Measurements from ENCODE around the gene RTCB.

RTCB gene

DNA sequence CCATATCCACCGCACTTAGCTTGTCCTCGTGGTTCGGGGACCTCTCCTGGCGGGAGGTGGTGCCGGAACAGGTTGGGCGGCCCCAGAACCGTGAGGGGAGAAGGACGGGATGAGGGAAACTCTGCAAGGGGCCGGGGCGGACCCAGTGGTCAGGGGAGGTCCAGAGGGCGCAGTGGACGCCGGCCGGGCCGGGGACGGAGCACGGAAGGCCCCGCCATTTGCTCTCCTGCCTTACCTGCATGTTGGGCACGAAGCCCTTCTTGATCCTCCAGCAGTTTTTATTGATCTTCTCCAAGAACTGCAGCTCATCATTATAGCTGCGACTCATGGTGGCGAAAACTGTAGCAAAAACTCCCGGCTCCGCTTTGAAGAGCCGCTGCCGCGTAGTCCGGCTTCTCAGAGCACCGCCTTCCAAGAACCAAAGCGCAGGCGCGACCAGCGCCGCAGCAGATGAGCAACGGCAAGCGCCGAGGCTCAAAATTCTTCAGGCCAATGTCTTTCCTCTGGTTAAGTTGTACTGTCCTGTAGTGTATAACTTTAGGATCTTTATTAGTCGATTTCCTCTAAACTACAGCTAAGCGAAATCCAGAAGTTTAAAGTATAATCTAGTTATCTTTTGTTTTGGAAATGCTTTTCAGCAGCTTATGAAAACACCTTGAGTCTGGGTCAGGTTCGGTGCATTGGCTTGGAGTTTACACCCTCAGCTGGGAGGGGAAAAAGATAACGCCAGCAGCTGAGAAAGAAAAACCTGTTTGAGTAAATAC lies at the start of gene RTCB:
Gene RTCB (minus strand): TSS at position 419 of the 764 bp plus-strand sequence. CDS start 91 bp downstream, at position 328.
- in situ Hi-C loops (cut with MboI; ENCODE audit: low sequenced_read_pairs) = no loop called here

DNA sequence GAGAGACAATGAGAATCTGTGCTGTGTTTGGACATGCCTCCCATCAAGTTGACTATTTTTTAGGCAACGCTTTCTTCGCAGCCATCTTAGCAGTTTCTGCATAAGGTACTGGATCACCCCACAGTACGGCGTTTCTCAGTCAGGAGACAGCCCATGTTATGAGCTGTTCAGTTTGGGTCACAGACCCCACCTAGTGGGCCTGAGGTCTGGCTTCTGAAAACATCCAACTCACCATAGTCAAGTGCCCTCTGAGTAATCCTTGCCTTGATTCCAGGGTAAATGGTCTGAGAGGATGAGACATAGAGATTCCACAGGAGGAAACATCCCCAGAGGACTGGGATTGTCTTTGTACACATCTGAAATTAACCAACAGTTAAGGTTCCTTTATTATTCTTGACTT lies 45.0 kb upstream of the RTCB start:
- in situ Hi-C loops (cut with MboI; ENCODE audit: low sequenced_read_pairs) = no loop called here

DNA sequence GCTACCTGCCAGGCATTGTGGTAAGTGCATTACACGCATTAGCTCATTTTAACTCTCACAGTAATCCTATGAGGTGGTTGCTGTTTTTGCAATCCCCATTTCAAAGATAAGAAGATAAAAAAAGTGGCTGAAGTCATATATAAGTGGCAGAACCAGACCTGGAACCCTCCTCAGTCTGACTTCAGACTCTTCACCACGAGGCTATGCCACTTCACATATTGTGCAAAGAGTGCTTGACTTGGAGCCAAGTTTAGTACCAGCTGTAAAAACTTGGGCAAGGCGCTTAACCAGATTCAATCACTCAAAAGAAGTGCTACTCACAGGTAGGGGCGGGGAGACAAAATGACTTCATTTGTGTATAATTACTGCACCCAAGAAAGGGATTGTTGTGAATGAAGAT lies 36.9 kb upstream of the RTCB start:
- in situ Hi-C loops (cut with MboI; ENCODE audit: low sequenced_read_pairs) = no loop called here

DNA sequence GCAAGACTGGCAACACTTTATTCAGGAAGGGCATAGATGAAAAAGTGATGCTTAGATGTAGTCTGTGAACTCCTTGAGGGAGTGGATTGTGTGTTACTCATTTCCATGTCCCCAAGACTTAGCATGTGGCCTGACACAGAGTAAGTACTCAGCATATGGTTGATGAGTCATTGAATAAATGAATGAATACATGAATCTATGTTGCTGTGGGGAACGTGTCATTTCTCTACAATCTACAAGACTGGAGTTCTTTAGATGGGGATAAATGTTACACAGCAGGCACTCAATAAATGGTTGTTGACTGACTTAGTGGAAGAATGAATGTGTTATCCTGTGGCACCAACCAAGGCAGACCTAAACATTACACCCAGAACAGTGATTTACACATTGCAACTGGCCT lies 34.3 kb upstream of the RTCB start:
- in situ Hi-C loops (cut with MboI; ENCODE audit: low sequenced_read_pairs) = no loop called here

DNA sequence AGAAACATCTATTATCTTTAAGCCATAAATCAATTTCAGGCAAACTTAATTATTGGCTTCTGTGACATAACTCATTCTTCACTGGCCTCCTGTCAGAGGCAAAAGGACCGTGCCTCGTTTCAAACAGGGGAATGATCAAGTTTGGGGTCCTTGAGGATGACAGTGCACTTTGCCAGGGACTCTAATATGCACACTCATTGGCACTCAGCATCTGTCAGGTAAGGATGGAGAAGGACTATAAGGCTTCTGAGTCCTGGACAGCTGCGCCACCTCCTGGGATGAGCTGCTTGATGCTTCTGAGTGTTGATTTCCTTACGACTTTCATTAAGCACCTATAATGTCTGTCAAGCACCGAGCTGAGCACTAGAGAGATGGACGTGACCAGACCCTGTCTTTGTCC lies 32.0 kb upstream of the RTCB start:
- in situ Hi-C loops (cut with MboI; ENCODE audit: low sequenced_read_pairs) = no loop called here

DNA sequence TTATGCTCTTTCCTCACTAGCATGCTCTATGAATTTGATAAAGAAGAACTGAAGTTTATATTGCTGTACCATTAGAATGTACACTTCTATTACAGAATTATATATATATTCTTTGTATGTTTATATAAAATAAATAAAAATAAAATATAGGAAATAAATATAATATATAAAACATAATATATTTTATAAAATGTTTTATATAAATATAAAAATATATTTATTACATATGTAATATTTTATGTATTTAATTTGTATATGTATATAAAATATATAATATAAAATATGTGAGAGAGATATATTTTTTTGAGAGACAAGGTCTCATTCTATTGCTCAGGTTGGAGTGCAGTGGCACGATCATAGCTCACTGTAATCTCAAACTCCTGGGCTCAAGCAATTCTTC lies 18.3 kb upstream of the RTCB start:
- in situ Hi-C loops (cut with MboI; ENCODE audit: low sequenced_read_pairs) = no loop called here

DNA sequence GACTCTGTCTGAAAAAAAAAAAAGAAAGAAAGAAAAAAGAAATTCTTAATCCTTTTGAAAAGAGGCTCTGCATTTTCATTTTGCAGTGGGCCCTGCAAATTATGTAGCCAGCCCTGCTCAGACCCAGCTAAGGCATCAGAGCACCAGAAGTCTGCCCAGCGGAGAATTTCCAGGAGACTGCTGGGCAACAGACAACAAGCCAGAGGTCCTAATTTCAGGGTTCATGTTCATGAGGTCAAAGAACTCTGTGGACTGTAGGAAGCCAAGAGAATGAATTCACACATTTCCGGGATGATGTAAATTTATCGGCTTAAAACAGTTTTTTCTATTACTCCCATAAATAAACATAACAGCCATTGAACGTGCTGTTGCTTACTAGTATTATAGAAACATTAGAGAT lies 14.8 kb upstream of the RTCB start:
- in situ Hi-C loops (cut with MboI; ENCODE audit: low sequenced_read_pairs) = no loop called here

DNA sequence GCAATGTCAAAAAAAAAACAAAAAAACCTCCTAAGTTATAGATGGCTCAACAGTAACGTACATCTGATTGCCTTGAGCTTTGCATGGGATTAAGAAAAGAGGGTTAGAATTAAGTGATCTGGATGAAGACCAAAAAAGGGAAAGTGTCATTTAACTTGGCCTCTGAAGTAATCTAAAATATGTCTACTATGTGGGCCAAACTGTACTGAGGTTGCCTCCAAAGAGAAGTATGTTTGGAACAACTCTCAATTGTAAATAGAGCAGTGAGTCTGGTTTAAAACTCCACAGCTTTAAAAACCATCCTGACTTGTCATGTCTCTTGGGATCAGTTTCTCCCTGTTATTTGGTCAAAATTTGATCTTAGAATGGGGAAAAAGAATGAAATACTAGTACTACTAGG lies 11.6 kb upstream of the RTCB start:
- in situ Hi-C loops (cut with MboI; ENCODE audit: low sequenced_read_pairs) = no loop called here

DNA sequence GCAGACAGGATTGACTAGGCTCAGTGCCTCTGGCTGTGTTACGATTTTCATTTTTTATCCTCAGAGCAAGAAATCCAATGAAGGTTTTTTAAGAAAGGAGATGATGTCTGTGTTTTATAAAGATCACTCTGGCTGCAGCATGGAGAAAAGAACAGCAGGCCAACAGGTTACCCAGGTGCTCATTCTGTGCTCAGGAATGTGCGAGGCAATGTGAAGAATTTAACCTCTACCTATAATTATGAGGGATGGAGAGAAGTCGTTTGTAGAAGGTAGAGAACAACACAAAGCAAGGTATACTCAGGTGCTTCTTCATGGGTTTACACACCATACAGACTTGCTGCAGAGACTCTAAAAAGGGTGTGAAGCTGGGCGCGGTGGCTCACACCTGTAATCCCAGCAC lies 10.0 kb upstream of the RTCB start:
- in situ Hi-C loops (cut with MboI; ENCODE audit: low sequenced_read_pairs) = no loop called here

DNA sequence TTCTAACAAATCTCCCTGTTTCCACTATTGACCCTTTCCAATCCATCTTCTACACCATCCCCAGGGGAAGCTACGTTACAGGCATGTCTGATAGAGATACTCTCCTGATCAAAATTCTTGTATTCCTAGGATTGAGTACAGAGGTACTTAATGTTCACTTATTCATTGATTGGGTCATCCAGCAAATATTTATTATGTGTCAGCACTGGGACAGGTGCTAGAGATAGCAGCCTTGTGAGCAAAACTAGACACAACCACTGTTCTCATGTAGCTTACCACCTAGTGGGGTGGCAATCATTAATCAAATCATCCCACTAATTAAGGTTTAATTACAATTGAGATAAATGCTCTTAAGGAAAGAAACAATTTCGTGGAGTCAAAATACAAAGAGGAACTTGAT lies 9.4 kb upstream of the RTCB start:
- in situ Hi-C loops (cut with MboI; ENCODE audit: low sequenced_read_pairs) = no loop called here

DNA sequence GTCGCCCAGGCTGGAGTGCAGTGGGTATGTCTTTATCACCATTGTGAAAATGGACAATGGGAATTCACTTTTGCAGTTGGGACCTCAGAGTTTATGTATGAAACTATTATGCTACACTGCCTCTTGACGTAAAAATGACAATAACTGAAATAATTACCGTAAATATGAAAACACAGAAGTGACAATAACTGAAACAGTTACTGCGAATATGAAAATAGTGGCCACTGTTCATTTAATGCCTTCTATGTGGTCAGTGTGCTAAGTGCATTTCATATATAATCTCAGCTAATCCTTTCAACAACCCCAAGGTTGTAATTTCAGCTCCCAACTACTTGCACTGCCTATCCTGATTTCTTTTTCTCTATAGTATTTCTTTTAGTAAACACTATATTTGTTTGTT lies 5.9 kb upstream of the RTCB start:
- in situ Hi-C loops (cut with MboI; ENCODE audit: low sequenced_read_pairs) = no loop called here

DNA sequence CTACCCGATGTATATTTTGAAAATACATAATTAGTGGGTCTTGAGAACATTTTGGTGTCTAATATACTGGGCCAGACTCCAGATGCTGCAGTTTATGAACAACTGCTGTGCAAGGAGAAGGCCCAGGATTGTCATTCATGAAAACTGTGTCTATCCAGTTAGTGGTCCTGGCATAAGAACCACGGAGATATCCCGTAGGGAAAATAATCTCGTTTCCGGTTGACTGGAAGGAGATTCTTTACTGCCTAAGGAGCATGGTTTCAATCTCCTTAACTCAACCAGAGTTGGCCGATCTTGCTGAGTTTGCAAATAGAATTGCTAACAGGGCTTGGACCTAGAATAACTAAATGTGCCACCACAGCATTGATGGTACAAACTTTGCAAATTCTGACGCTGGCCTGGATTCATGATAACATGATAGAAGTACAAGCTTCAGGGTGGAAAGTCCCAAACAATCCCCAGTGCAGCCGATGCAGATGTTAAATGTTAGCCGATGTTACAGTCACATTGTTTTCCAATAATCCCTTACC lies 4.6 kb upstream of the RTCB start:
- in situ Hi-C loops (cut with MboI; ENCODE audit: low sequenced_read_pairs) = no loop called here

DNA sequence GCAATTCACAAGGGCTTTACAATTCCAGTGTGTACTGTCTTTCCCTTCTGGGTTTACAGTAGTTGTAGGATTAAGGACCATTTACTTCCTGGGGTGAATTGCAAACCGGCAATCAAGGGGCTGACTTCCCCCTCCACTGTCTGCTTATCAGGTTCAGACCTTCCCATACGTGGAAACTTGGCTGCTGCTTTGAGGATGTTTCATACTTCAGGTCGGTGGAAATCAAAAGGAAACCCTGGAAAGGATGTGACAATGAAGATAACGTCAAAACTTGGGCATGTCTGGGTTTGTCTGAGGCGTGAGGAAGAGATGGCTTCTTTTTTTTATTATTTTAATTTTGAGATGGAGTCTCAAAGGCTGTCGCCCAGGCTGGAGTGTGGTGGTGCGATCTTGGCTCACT lies 2.1 kb upstream of the RTCB start:
- in situ Hi-C loops (cut with MboI; ENCODE audit: low sequenced_read_pairs) = no loop called here

DNA sequence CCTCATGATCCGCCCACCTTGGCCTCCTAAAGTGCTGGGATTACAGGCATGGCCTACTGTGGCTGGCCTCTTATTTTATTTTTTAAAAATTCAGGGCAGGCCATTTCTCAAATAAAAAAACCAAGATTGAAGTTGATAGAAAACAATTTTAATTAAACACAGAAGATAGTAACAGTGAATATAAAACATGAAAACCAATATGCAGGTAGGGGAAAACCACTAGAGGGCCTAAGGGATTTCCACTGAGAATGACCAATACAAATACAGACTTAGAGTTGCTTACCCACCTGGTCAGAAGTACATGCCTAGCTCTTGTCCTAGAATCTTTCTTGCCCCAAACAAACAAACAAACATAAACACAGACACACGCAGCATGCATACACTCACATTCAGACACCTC lies 1.7 kb upstream of the RTCB start:
- in situ Hi-C loops (cut with MboI; ENCODE audit: low sequenced_read_pairs) = no loop called here

DNA sequence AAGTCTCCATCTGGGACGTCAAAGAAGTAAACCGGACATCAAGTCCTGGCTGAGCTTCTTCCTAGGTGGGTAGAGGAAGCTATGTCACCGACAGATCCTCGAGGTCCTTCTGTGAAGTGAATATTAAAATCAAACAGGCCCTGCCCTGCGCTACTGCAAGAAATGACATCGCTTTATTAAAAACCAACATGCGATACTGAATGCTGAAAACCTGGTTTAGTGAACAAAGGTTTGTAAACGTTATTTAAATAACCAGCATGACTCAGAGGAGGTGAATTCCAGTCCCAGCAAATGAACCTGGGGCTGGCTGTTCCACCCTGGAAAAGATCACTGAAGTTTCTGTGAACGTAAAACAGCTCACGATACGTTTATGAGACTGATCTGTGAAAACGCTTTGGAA lies 645 bp downstream of the RTCB start:
- in situ Hi-C loops (cut with MboI; ENCODE audit: low sequenced_read_pairs) = no loop called here

DNA sequence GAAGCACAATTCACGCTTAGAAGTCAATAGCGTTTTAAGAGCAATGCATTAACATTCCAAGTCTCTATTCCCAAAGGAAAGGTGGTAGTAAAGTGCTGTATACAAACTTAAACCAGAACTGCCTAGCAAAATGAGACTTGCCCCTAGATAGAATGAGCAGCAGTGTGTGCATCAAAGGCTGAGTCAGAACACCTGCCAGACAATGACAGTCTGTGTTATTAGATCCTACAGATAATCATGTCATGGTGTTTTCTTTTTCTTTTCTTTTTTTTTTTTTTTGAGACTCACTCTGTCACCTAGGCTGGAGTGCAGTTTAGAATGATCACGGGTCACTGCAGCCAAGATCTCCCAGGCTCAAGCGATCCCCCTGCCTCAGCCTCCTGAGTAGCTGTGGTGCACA lies 1.6 kb downstream of the RTCB start:
- in situ Hi-C loops (cut with MboI; ENCODE audit: low sequenced_read_pairs) = no loop called here

DNA sequence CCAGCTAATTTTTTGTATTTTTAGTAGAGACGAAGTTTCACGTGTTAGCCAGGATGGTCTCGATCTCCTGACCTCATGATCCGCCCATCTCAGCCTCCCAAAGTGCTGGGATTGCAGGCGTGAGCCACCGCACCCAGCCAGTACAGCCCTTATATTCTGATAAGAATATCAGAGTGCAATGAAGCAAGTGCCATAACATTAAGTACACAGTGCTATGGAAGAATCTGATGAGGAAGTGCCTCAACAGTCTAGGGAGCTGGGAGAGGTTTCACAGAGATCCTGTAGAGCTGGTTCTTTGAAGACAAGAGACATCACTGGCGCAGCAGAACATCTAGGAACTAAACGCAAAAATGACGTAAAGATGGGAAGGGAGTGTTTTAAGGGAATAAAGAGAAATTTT lies 2.1 kb downstream of the RTCB start:
- in situ Hi-C loops (cut with MboI; ENCODE audit: low sequenced_read_pairs) = no loop called here

DNA sequence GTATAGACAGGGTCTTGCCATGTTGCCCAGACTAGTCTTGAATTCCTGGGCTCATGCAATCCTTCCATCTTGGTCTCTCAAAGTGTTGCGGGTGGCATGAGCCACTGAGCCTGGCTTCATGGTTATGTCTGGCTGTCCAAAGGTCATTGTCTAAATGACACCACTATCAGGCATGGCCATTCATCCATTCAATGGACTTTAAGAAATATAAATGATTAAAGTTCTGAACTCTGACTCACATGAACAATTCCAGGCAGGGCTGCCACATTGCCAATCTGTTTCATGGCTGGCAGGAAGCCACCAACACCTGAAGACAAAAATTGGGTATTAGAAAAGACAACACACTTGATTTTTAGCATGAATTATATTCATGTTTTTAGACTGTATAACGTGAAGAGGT lies 4.1 kb downstream of the RTCB start:
- in situ Hi-C loops (cut with MboI; ENCODE audit: low sequenced_read_pairs) = no loop called here

DNA sequence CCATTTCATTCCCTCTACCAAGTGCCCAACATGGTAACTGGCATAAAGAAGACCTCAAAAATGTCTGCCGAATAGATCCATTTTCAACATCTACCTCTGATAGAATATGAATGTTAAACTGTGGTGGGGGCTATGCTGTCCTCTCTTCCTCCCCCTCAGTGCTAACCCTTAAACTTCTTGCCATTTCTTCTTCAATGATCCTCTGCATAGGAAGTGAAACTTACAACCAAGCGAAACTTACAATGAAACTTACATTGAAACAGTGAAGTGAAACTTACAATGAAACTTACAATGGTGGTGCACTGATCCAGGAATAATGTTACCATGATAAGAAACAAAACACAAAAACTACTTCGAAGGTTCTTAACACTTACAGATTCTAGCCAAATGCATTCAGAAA lies 4.7 kb downstream of the RTCB start:
- in situ Hi-C loops (cut with MboI; ENCODE audit: low sequenced_read_pairs) = no loop called here

DNA sequence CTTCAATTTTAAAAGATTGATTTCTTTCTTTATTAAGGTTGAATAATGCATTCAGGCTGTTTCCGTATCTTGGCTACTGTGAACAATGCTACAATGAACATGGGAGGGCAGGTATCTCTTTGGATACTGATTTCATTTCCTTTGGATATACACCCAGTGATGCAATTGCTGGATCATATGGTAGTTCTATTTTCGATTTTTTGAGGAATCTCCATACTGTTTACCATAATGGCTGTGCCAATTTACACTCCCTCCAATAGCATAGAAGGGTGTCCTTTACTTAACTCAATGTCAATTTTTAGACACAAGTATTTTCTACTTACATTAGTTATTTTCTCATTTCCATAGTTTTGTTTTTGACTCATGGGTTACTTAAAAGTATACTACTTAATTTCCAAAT lies 8.0 kb downstream of the RTCB start:
- in situ Hi-C loops (cut with MboI; ENCODE audit: low sequenced_read_pairs) = no loop called here

DNA sequence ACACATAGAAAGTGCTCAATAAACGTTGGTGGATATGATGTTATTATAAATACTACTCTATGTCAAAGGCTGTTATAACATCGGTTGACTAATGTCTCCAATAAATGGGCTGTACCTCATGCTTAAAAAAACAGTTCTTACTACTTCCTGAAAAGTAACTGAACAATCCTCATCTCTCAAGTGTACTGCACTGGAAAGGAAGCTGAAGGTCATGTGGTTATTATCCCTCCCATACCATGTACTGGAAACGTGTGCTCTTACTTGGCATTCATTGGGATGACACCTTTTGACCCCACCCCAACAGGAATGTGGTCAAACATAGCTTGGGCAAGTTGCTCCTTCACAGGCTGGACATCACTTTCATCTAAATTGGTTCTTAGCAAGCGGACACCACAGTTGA lies 10.6 kb downstream of the RTCB start:
- in situ Hi-C loops (cut with MboI; ENCODE audit: low sequenced_read_pairs) = no loop called here

DNA sequence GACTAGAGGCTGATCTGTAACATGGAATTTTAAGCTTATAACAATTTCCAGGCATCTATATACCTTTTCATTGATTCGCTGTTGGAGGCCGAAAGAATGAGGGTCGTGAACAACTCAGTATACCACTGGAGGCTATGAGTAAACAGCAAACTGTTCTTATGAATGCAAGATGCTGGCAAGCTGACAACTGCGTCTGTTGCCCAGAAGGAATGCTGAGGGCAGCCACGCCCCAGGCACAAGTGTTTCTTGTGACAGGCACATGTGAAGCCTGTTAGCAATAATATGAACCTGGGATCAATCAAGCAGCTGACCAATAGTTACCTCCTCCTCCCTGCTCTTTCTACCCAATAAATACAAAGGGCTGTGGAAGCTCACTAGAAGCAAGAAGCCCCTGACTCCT lies 15.3 kb downstream of the RTCB start:
- in situ Hi-C loops (cut with MboI; ENCODE audit: low sequenced_read_pairs) = no loop called here

DNA sequence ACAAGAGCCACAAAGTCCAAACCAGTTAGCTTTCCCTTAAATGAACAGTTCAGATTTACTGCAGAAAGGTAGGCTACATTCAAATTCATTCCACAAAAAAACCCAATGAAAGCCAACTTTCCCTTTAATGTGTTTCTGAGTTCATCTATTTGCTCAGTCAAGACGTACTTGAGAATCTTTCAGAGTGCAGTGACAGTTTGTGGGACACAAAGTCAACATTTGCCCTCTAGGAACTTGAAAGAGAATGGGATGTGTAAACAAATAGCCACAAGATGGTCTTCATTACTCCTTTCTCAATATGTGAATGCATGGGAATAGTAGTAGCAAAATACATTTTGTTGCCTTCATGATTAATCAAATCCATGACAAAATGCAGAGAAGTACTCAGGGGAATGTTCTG lies 15.8 kb downstream of the RTCB start:
- in situ Hi-C loops (cut with MboI; ENCODE audit: low sequenced_read_pairs) = no loop called here

Measured in HL-60/S4 treated with retinoic acid at 250 ng/mL for 4 days and 3 days (cell line).